Trophoblast cell (in vitro differentiated cells and primary cell): ENCODE data around the gene NEUROD4.

Source experiments
- DNase-seq, 2 donors: peaks; one replicate each; pipeline ENCODE4 v3.0.0-alpha.2; 2016
- H2AFZ ChIP-seq: 2 replicates; pipeline ENCODE4 v1.6.1; 2013; ENCODE audit warnings: low read length, moderate library complexity, mild to moderate bottlenecking; ENCODE audit not compliant: insufficient read depth, poor library complexity
- H2AK5ac ChIP-seq: 2 replicates; pipeline ENCODE4 v1.6.1; 2013; ENCODE audit warnings: mild to moderate bottlenecking, low read length
- H2BK120ac ChIP-seq: 2 replicates; pipeline ENCODE4 v1.6.1; 2013; ENCODE audit warnings: low read length, mild to moderate bottlenecking, moderate library complexity; ENCODE audit not compliant: insufficient read depth, poor library complexity
- H2BK12ac ChIP-seq: 2 replicates; pipeline ENCODE4 v1.6.1; 2013; ENCODE audit warnings: mild to moderate bottlenecking, low read length, moderate library complexity
- H2BK5ac ChIP-seq: 2 replicates; pipeline ENCODE4 v1.6.1; 2013; ENCODE audit warnings: low read length, low read depth, moderate library complexity, mild to moderate bottlenecking; ENCODE audit not compliant: poor library complexity
- H3K14ac ChIP-seq: 2 replicates; pipeline ENCODE4 v1.6.1; 2013; ENCODE audit warnings: mild to moderate bottlenecking, low read length
- H3K18ac ChIP-seq: 2 replicates; pipeline ENCODE4 v1.6.1; 2013; ENCODE audit warnings: mild to moderate bottlenecking, low read length
- H3K23ac ChIP-seq: 2 replicates; pipeline ENCODE4 v1.6.1; 2013; ENCODE audit warnings: low read length
- H3K27ac ChIP-seq: 2 replicates; pipeline ENCODE4 v1.5.1; 2013; ENCODE audit warnings: low read depth, mild to moderate bottlenecking, inconsistent platforms, low read length, moderate library complexity
- H3K27me3 ChIP-seq: 2 replicates; pipeline ENCODE4 v1.6.1; 2013; ENCODE audit warnings: inconsistent platforms, mild to moderate bottlenecking, low read length, moderate library complexity; ENCODE audit not compliant: insufficient read depth
- H3K36me3 ChIP-seq, 2 experiments: 1 replicate in 1 of 2; 2 replicates in 1 of 2; pipeline ENCODE4 v1.6.1; 2013; ENCODE audit warnings: low read length in 2 of 2, mild to moderate bottlenecking in 2 of 2, moderate library complexity in 1 of 2; ENCODE audit not compliant: insufficient read depth in 2 of 2, control insufficient read depth in 1 of 2
- H3K4ac ChIP-seq: 2 replicates; pipeline ENCODE4 v1.6.1; 2013; ENCODE audit warnings: low read depth, mild to moderate bottlenecking, low read length, moderate library complexity
- H3K4me1 ChIP-seq, 2 experiments: 1 replicate in 1 of 2; 2 replicates in 1 of 2; pipeline ENCODE4 v1.6.1; 2013; ENCODE audit warnings: low read length in 2 of 2, mild to moderate bottlenecking in 2 of 2, moderate library complexity in 1 of 2; ENCODE audit not compliant: insufficient read depth in 2 of 2, control insufficient read depth in 1 of 2
- H3K4me2 ChIP-seq: 2 replicates; pipeline ENCODE4 v1.6.1; 2013; ENCODE audit warnings: inconsistent platforms, mild to moderate bottlenecking, low read length, moderate library complexity
- H3K4me3 ChIP-seq: 2 replicates; pipeline ENCODE4 v1.5.1; 2013; ENCODE audit warnings: mild to moderate bottlenecking, low read depth, low read length, inconsistent platforms
- H3K79me1 ChIP-seq: one replicate; pipeline ENCODE4 v1.6.1; 2013; ENCODE audit warnings: low read length
- H3K79me2 ChIP-seq: 2 replicates; pipeline ENCODE4 v1.6.1; 2013; ENCODE audit warnings: low read length, mild to moderate bottlenecking; ENCODE audit not compliant: control insufficient read depth, insufficient read depth, poor library complexity
- H3K9ac ChIP-seq: 2 replicates; pipeline ENCODE4 v1.6.1; 2013; ENCODE audit warnings: mild to moderate bottlenecking, low read length
- H3K9me3 ChIP-seq: 2 replicates; pipeline ENCODE4 v1.6.1; 2013; ENCODE audit warnings: low read depth, mild to moderate bottlenecking, control low read depth, inconsistent platforms, low read length; ENCODE audit not compliant: insufficient read depth
- H4K12ac ChIP-seq: 2 replicates; pipeline ENCODE4 v1.6.1; 2013; ENCODE audit warnings: low read depth, mild to moderate bottlenecking, low read length, moderate library complexity
- H4K8ac ChIP-seq: 2 replicates; pipeline ENCODE4 v1.6.1; 2013; ENCODE audit warnings: low read depth, mild to moderate bottlenecking, low read length, moderate library complexity
- H4K91ac ChIP-seq: one replicate; pipeline ENCODE4 v1.6.1; 2013; ENCODE audit warnings: low read depth, mild to moderate bottlenecking, low read length, moderate library complexity
- WGBS: extraction: QIAGEN DNeasy Blood & Tissue Kit; methylation state at CpG from one replicate; pipeline ENCODE4 v1.1.7; 2013; ENCODE audit warnings: missing lambda C conversion rate; ENCODE audit not compliant: insufficient read length, insufficient coverage; ENCODE audit errors: extremely low coverage; 5-methylcytosine and 5-hydroxymethylcytosine counted together

The NEUROD4 gene

DNA sequence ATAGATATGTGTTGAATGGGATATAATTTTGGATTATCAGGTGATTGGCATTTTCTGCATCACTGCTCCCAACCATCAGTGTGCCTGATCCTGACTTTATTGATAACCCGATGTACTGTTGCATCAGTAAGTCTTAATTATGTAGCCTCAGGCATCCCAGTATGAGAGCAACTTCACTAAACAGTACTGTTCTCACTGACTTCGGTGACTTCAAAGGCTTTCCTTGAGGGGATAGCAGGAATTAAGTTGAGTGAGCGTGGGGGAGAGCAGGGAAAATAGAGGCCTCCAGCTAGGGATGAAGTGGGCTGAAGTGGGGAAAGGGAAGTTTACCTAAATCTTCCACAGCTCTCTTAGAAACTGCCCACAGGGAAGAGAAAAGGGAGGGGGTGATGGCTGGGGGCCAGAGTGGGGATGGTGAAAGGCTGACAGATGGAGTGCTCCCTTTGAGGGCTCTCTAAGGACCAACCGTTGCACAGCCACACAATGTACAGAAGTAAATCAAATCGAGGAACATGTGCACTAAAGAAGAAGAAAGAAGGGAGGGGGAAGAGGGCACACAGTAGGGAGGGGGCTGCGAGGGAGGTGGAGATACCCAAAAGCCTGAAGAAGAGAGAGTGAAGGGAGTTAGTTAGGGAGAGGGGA, 10.7 kb upstream of the NEUROD4 start:
- Histone ChIP-seq H2AFZ (no peak overlapping the region), H3K18ac (no peak overlapping the region), H4K91ac (no peak overlapping the region), H3K27ac (no peak overlapping the region), H3K4me3 (no peak overlapping the region), H3K14ac (no peak overlapping the region), H3K9me3 (peaks cover 4% of the 10 kb centered on the region), H2BK120ac (no peak overlapping the region), H3K27me3 (no peaks in the 10 kb centered on the region), H2BK5ac (no peak overlapping the region), H3K4me2 (no peak overlapping the region), H3K4me1 (no peaks in the 10 kb centered on the region), H3K23ac (no peak overlapping the region), H4K8ac (no peak overlapping the region), H3K36me3 (no peaks in the 10 kb centered on the region), H3K79me2 (no peaks in the 10 kb centered on the region), H3K9ac (no peak overlapping the region), H2AK5ac (no peak overlapping the region), H2BK12ac (no peak overlapping the region), H4K12ac (no peak overlapping the region), H3K4ac (no peak overlapping the region), H3K79me1 (no peaks in the 10 kb centered on the region)
- DNase-seq, result no peak
- no CpG with 5 or more reads among the region's 6 CpGs for WGBS

DNA sequence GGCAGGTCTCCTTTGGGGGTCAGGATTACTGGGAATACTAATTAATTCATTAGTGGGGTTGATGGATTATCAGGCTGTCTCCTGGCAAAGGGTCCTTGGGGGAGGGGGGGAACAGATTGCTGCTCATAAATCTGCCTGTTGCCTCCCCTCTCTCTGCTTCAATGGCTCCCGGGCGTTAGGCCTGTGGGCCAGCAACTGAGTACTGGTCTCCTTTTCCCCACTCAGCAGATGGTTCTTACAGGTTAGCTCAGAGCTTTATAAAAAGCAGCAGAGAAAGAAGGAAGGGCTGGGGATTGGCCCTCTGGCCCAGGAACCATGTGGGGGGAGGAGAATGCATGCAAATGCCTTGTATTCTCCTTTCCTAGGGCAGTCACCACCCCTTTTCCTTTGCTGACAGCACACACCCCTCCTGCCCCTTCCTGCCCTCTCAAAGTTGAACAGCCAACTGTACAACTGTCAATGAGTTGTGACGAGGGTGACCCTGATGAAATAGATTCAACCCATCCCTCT, 2.3 kb upstream of the NEUROD4 start:
- Histone ChIP-seq H3K79me1 (no peaks in the 10 kb centered on the region), H2AK5ac (no peak overlapping the region), H2BK120ac (no peak overlapping the region), H4K12ac (no peak overlapping the region), H4K91ac (no peak overlapping the region), H3K4me2 (no peak overlapping the region), H3K79me2 (no peaks in the 10 kb centered on the region), H3K9me3 (peaks cover 4% of the 10 kb centered on the region), H3K36me3 (no peaks in the 10 kb centered on the region), H4K8ac (no peak overlapping the region), H3K4me3 (no peak overlapping the region), H3K27me3 (no peaks in the 10 kb centered on the region), H2BK12ac (no peak overlapping the region), H2AFZ (no peak overlapping the region), H3K14ac (no peak overlapping the region), H3K18ac (no peak overlapping the region), H3K23ac (no peak overlapping the region), H3K9ac (no peak overlapping the region), H3K4me1 (no peaks in the 10 kb centered on the region), H3K27ac (no peak overlapping the region), H3K4ac (no peak overlapping the region), H2BK5ac (no peak overlapping the region)
- WGBS, result no CpG with 5 or more reads among the region's 3 CpGs
- DNase-seq, result no peak

DNA sequence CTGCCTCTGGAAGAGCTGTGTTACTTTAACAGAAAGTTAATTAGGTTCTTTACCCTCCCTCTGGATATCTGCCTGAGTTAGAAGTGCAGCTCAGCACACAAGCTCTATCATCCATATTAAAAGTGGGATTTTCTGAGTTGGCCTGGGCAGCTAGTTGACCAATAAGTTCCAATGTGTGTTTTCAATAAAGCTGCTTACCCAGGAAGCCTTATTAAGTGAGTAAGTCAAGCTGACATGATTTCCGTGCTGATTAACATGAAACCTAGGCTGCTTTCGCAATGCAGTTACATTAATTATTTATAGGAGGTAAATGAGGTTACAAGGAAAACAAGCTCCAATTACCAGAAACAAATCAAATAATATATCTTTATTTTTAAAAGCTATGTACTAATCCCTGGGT, 4.8 kb downstream of the NEUROD4 start:
- WGBS, result no CpG with 5 or more reads among the region's 2 CpGs

DNA sequence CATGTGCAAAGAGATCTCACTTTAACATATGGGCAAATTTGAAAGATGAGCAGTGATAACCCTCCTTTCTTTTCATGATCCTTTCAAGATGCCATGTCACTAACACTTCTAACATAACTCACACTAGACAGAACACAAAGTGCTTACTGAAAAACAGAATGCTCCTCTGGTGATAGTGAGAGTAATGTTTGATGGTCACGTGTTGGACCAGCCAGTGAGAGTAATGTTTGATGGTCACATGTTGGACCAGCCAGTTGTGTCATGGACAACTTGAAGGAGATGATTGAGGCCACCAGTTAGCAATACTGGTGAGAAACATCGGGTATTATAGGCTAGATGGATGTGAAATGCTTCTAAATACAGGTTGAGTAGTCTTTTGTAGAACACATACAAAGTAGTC, 5.7 kb downstream of the NEUROD4 start:
- Histone ChIP-seq H3K9me3 (no peaks in the 10 kb centered on the region), H3K27me3 (no peaks in the 10 kb centered on the region)
- WGBS, result no CpG with 5 or more reads among the region's 2 CpGs

More for the DNA sequence above, 4.8 kb downstream of the NEUROD4 start:
- no peak overlapping the region for H4K91ac ChIP-seq
- H3K4ac ChIP-seq, result no peak overlapping the region
- no peak overlapping the region for H3K27ac ChIP-seq
- no peak overlapping the region for H3K4me3 ChIP-seq
- H3K79me1 ChIP-seq, result no peaks in the 10 kb centered on the region
- no peaks in the 10 kb centered on the region for H3K4me1 ChIP-seq
- no peak overlapping the region for H2BK5ac ChIP-seq
- H3K36me3 ChIP-seq, result no peaks in the 10 kb centered on the region
- no peak for DNase-seq
- H2BK12ac ChIP-seq, result no peak overlapping the region
- no peak overlapping the region for H4K12ac ChIP-seq
- H2BK120ac ChIP-seq, result no peak overlapping the region
- no peak overlapping the region for H3K23ac ChIP-seq
- no peak overlapping the region for H2AK5ac ChIP-seq
- H3K27me3 ChIP-seq, result no peaks in the 10 kb centered on the region
- H2AFZ ChIP-seq, result no peak overlapping the region
- H3K14ac ChIP-seq, result no peak overlapping the region
- no peaks in the 10 kb centered on the region for H3K9me3 ChIP-seq
- no peak overlapping the region for H3K4me2 ChIP-seq
- no peak overlapping the region for H3K9ac ChIP-seq
- no peak overlapping the region for H3K18ac ChIP-seq
- no peak overlapping the region for H4K8ac ChIP-seq
- H3K79me2 ChIP-seq, result no peaks in the 10 kb centered on the region

More for the DNA sequence above, 5.7 kb downstream of the NEUROD4 start:
- no peak overlapping the region for H2AFZ ChIP-seq
- no peak overlapping the region for H3K4me2 ChIP-seq
- no peak overlapping the region for H3K4me3 ChIP-seq
- no peaks in the 10 kb centered on the region for H3K79me1 ChIP-seq
- H2BK12ac ChIP-seq, result no peak overlapping the region
- H3K27ac ChIP-seq, result no peak overlapping the region
- no peak overlapping the region for H3K23ac ChIP-seq
- no peak overlapping the region for H4K91ac ChIP-seq
- H2BK120ac ChIP-seq, result no peak overlapping the region
- H3K9ac ChIP-seq, result no peak overlapping the region
- H3K4ac ChIP-seq, result no peak overlapping the region
- no peak overlapping the region for H2BK5ac ChIP-seq
- no peak overlapping the region for H3K14ac ChIP-seq
- no peaks in the 10 kb centered on the region for H3K79me2 ChIP-seq
- H3K18ac ChIP-seq, result no peak overlapping the region
- H4K12ac ChIP-seq, result no peak overlapping the region
- no peaks in the 10 kb centered on the region for H3K36me3 ChIP-seq
- no peak overlapping the region for H4K8ac ChIP-seq
- H3K4me1 ChIP-seq, result no peaks in the 10 kb centered on the region
- no peak overlapping the region for H2AK5ac ChIP-seq
- DNase-seq, result no peak
